SK-N-SH treated with all-trans-retinoic acid at 6 μM for 48 hours (cell line): ENCODE data around the gene CROCC2.

Experiments
- ATAC-seq: fragments of 200-7000 bp; cut with Tn5 transposase; 3 replicates; pipeline ENCODE4 v1.9.1; 2020; ENCODE audit warnings: mild to moderate bottlenecking, moderate library complexity
- ARNTL ChIP-seq: fragments of 450-650 bp; formaldehyde crosslinking; IDR thresholded peaks from 2 replicates; pipeline ENCODE4 v1.5.0; 2020; ENCODE audit warnings: low read depth, mild to moderate bottlenecking, moderate library complexity, borderline replicate concordance
- BACH2 ChIP-seq: fragments of 250-450 bp; sonication (Bioruptor Pico); IDR thresholded peaks from 2 replicates; pipeline ENCODE4 v1.9.0; 2021; ENCODE audit warnings: mild to moderate bottlenecking, borderline replicate concordance
- CREB5 ChIP-seq: fragments of 250-450 bp; sonication (Bioruptor Pico); IDR thresholded peaks from 2 replicates; pipeline ENCODE4 v1.5.1; 2020; ENCODE audit warnings: low read depth, mild to moderate bottlenecking, moderate library complexity
- CSDC2 ChIP-seq: fragments of 250-450 bp; sonication (Bioruptor Pico); IDR thresholded peaks from 2 replicates; pipeline ENCODE4 v1.5.0; 2020; ENCODE audit warnings: mild to moderate bottlenecking, moderate library complexity
- CSRNP3 ChIP-seq: fragments of 250-450 bp; sonication (Bioruptor Pico); IDR thresholded peaks from 2 replicates; pipeline ENCODE4 v1.5.1; 2021; ENCODE audit warnings: mild to moderate bottlenecking, moderate library complexity
- ESRRG ChIP-seq: fragments of 250-450 bp; sonication (Bioruptor Pico); IDR thresholded peaks from 2 replicates; pipeline ENCODE4 v1.6.1; 2021; ENCODE audit warnings: mild to moderate bottlenecking
- GLIS3 ChIP-seq: fragments of 250-450 bp; sonication (Bioruptor Pico); IDR thresholded peaks from 2 replicates; pipeline ENCODE4 v1.5.0; 2020; ENCODE audit warnings: mild to moderate bottlenecking, moderate library complexity
- ISL1 ChIP-seq: fragments of 250-450 bp; sonication (Bioruptor Pico); IDR thresholded peaks from 2 replicates; pipeline ENCODE4 v2.1.2; 2022; ENCODE audit warnings: mild to moderate bottlenecking, moderate library complexity
- OSR1 ChIP-seq: fragments of 250-450 bp; sonication (Bioruptor Pico); IDR thresholded peaks from 2 replicates; pipeline ENCODE4 v1.8.0; 2022; ENCODE audit warnings: moderate library complexity, mild to moderate bottlenecking, inconsistent platforms
- PATZ1 ChIP-seq: fragments of 250-450 bp; sonication (Bioruptor Pico); IDR thresholded peaks from 2 replicates; pipeline ENCODE4 v1.8.0; 2020; ENCODE audit warnings: mild to moderate bottlenecking, moderate library complexity, borderline replicate concordance
- POU6F1 ChIP-seq: fragments of 250-450 bp; sonication (Bioruptor Pico); IDR thresholded peaks from 2 replicates; pipeline ENCODE4 v1.8.0; 2021; ENCODE audit warnings: low read depth, mild to moderate bottlenecking, moderate library complexity, borderline replicate concordance
- PPARA ChIP-seq: fragments of 250-450 bp; sonication (Bioruptor Pico); IDR thresholded peaks from 2 replicates; pipeline ENCODE4 v1.5.0; 2020; ENCODE audit warnings: mild to moderate bottlenecking, borderline replicate concordance
- RARB ChIP-seq: fragments of 250-450 bp; sonication (Bioruptor Pico); IDR thresholded peaks from 2 replicates; pipeline ENCODE4 v1.8.0; 2021; ENCODE audit warnings: mild to moderate bottlenecking, moderate library complexity
- SNAI2 ChIP-seq: fragments of 250-450 bp; sonication (Bioruptor Pico); IDR thresholded peaks from 2 replicates; pipeline ENCODE4 v1.5.0; 2020; ENCODE audit warnings: mild to moderate bottlenecking, moderate library complexity
- TCF4 ChIP-seq: fragments of 250-450 bp; sonication (Bioruptor Pico); IDR thresholded peaks from 2 replicates; pipeline ENCODE4 v1.8.0; 2021; ENCODE audit warnings: mild to moderate bottlenecking, moderate library complexity, borderline replicate concordance
- TOX ChIP-seq: fragments of 250-450 bp; sonication (Bioruptor Pico); IDR thresholded peaks from 2 replicates; pipeline ENCODE4 v1.8.0; 2021; ENCODE audit warnings: mild to moderate bottlenecking, moderate library complexity, borderline replicate concordance
- TSHZ2 ChIP-seq: fragments of 250-450 bp; sonication (Bioruptor Pico); IDR thresholded peaks from 2 replicates; pipeline ENCODE4 v1.5.0; 2020; ENCODE audit warnings: mild to moderate bottlenecking, moderate library complexity
- ZC3H10 ChIP-seq: fragments of 250-450 bp; sonication (Bioruptor Pico); IDR thresholded peaks from 2 replicates; pipeline ENCODE4 v1.5.1; 2021; ENCODE audit warnings: mild to moderate bottlenecking, moderate library complexity
- ZFP3 ChIP-seq: fragments of 250-450 bp; sonication (Bioruptor Pico); IDR thresholded peaks from 2 replicates; pipeline ENCODE4 v1.5.0; 2020; ENCODE audit warnings: mild to moderate bottlenecking, moderate library complexity
- ZFP30 ChIP-seq: fragments of 450-650 bp; formaldehyde crosslinking; IDR thresholded peaks from 2 replicates; pipeline ENCODE4 v1.5.0; 2022; ENCODE audit warnings: mild to moderate bottlenecking, moderate library complexity
- ZNF565 ChIP-seq: fragments of 450-650 bp; formaldehyde crosslinking; conservative IDR thresholded peaks from 2 replicates; pipeline ENCODE4 v1.5.0; 2020; ENCODE audit warnings: low read depth, mild to moderate bottlenecking, moderate library complexity
- ZNF70 ChIP-seq: fragments of 450-650 bp; formaldehyde crosslinking; IDR thresholded peaks from 2 replicates; pipeline ENCODE4 v1.5.0; 2020; ENCODE audit warnings: mild to moderate bottlenecking, moderate library complexity
- ZNF8 ChIP-seq: fragments of 450-650 bp; formaldehyde crosslinking; IDR thresholded peaks from 2 replicates; pipeline ENCODE4 v1.5.0; 2020; ENCODE audit warnings: mild to moderate bottlenecking, moderate library complexity

The CROCC2 gene

GRCh38 chr2:240894006-240894405 is 12.1 kb upstream of the CROCC2 start:
- no peak for TF ChIP-seq OSR1
- no peak for TF ChIP-seq RARB
- no peak for TF ChIP-seq SNAI2
- no peak for TF ChIP-seq CSDC2 (CRISPR knock-in tag)
- TF ChIP-seq BACH2 (CRISPR knock-in tag) = no peak
- no peak for TF ChIP-seq ZNF565
- no peak for TF ChIP-seq ZNF70 (CRISPR knock-in tag)
- TF ChIP-seq ARNTL (CRISPR knock-in tag) = no peak
- no peak for TF ChIP-seq CSRNP3 (CRISPR knock-in tag)
- no peak for TF ChIP-seq ZFP3 (CRISPR knock-in tag)
- TF ChIP-seq TSHZ2 = no peak
- no peak for TF ChIP-seq PPARA
- TF ChIP-seq TOX = no peak
- no peak for TF ChIP-seq PATZ1 (CRISPR knock-in tag)
- TF ChIP-seq CREB5 (CRISPR knock-in tag) = no peak
- no peak for TF ChIP-seq ZC3H10
- no peak for TF ChIP-seq ISL1 (CRISPR knock-in tag)
- no peak for TF ChIP-seq TCF4 (CRISPR knock-in tag)
- no peak for TF ChIP-seq POU6F1 (CRISPR knock-in tag)
- no peak for TF ChIP-seq GLIS3 (CRISPR knock-in tag)
- ATAC-seq = no peak

- TF ChIP-seq SNAI2 (no peak), CSDC2 (CRISPR knock-in tag) (no peak), OSR1 (no peak), ZNF70 (CRISPR knock-in tag) (no peak), ZC3H10 (no peak), ZNF8 (CRISPR knock-in tag) (no peak), ARNTL (CRISPR knock-in tag) (no peak), ZFP30 (CRISPR knock-in tag) (no peak), ESRRG (CRISPR knock-in tag) (no peak), CSRNP3 (CRISPR knock-in tag) (no peak), TOX (no peak), ISL1 (CRISPR knock-in tag) (no peak), PPARA (no peak), TSHZ2 (no peak)
- ATAC-seq = no peak
Observed at GRCh38 chr2:240894836-240895558, 11.1 kb upstream of the CROCC2 start.
